Progenitor cell of endocrine pancreas (in vitro differentiated cells): Measurements from ENCODE around the gene CHN2. TPM values are rescaled to one million over a fixed set of nuclear protein-coding genes. Genes with fewer than 3 reads are reported as not detected.
A peak's percentile ranks its signal among the peaks of the same experiment; 100 is the strongest.

ENCODE experiments used
- DNase-seq: peaks from one replicate; pipeline ENCODE4 v3.0.0; 2021; ENCODE audit warnings: low spot score; ENCODE audit not compliant: unreplicated experiment
- H3K27ac Mint-ChIP-seq: 2 replicates; pipeline ENCODE4 v1.8.0; 2021; ENCODE audit warnings: mild to moderate bottlenecking, moderate library complexity, mixed read lengths
- H3K27me3 Mint-ChIP-seq: 2 replicates; pipeline ENCODE4 v1.8.0; 2021; ENCODE audit warnings: mixed read lengths
- H3K36me3 Mint-ChIP-seq: 2 replicates; pipeline ENCODE4 v1.8.0; 2022; ENCODE audit warnings: mixed read lengths; ENCODE audit not compliant: insufficient read depth
- H3K4me1 Mint-ChIP-seq: 2 replicates; pipeline ENCODE4 v1.8.0; 2021; ENCODE audit warnings: low read depth, mixed read lengths
- H3K4me3 Mint-ChIP-seq: 2 replicates; pipeline ENCODE4 v1.8.0; 2021; ENCODE audit warnings: low read depth, mild to moderate bottlenecking, moderate library complexity, mixed read lengths
- H3K9me3 Mint-ChIP-seq: 2 replicates; pipeline ENCODE4 v1.8.0; 2021; ENCODE audit warnings: low read depth, mixed read lengths
- total RNA-seq: library from RNA; stranded (reverse); gene quantifications from 2 replicates; pipeline ENCODE4 v1.2.1, GENCODE V29; 2021
- TF ChIP-seq, protein P1 (sequence below): fragments of 200-600 bp; sonication (generic); IDR thresholded peaks from one replicate; pipeline ENCODE4 v1.5.0; 2021; ENCODE audit warnings: antibody characterized with exemption, mild to moderate bottlenecking; ENCODE audit not compliant: unreplicated experiment

The CHN2 gene
- total RNA-seq, 1 donor from 2014 or later = 22.0 TPM

DNA sequence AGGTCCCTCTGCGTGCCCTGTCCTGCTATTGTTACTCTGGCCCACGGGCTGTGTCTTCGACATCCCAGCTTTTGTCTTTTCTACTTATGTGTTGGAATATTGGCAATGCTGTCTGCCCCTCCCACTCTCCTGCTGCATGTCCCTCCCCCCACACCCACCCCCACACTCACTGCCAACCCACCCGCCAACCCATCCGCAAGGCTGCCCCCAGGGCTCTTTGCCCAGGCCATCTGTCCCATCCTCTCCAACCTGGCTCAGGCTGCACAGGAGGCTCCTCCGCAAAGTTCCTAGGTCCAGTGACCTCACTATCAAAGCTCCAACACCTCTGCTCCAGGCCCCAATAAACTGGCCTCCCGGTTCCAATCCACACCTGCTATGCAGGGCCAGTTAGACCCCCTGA lies 202.0 kb downstream of the CHN2 start:
- H3K9me3 Mint-ChIP-seq = no peaks in the 10 kb centered on the region
- H3K27ac Mint-ChIP-seq = peak overlapping the region; percentile 74
- H3K36me3 Mint-ChIP-seq = peaks cover 13% of the 10 kb centered on the region
- TF ChIP-seq, protein P1, sequence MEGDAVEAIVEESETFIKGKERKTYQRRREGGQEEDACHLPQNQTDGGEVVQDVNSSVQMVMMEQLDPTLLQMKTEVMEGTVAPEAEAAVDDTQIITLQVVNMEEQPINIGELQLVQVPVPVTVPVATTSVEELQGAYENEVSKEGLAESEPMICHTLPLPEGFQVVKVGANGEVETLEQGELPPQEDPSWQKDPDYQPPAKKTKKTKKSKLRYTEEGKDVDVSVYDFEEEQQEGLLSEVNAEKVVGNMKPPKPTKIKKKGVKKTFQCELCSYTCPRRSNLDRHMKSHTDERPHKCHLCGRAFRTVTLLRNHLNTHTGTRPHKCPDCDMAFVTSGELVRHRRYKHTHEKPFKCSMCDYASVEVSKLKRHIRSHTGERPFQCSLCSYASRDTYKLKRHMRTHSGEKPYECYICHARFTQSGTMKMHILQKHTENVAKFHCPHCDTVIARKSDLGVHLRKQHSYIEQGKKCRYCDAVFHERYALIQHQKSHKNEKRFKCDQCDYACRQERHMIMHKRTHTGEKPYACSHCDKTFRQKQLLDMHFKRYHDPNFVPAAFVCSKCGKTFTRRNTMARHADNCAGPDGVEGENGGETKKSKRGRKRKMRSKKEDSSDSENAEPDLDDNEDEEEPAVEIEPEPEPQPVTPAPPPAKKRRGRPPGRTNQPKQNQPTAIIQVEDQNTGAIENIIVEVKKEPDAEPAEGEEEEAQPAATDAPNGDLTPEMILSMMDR = no peak
- DNase-seq = no peak
- peaks cover 26% of the 10 kb centered on the region for H3K4me1 Mint-ChIP-seq
- no peak overlapping the region for H3K4me3 Mint-ChIP-seq
- H3K27me3 Mint-ChIP-seq = no peaks in the 10 kb centered on the region

DNA sequence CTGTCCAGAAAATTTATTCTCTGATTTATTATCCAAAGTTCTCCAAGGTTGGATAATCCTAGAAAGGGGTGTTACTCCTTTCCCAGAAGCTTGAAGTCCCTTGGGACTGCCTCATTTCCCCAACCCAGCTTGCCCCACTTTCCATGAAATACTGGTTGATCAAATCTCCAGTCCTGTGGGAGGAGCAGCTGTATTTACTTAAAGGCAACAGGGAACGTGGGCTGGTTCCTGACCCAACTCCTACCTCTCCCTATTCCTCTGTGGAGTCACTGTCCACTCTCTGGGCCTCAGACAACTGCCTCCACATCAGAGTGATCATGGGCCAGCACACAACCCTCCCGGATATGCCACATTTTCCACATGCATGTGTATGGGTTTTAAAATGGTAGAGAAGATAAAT lies 202.8 kb downstream of the CHN2 start:
- Mint-ChIP-seq H3K36me3 (peaks cover 14% of the 10 kb centered on the region), H3K9me3 (no peaks in the 10 kb centered on the region), H3K27me3 (no peaks in the 10 kb centered on the region), H3K27ac (peak overlapping the region; percentile 17), H3K4me1 (peaks cover 27% of the 10 kb centered on the region), H3K4me3 (no peak overlapping the region)
- DNase-seq = no peak
- TF ChIP-seq, protein P1 = no peak

DNA sequence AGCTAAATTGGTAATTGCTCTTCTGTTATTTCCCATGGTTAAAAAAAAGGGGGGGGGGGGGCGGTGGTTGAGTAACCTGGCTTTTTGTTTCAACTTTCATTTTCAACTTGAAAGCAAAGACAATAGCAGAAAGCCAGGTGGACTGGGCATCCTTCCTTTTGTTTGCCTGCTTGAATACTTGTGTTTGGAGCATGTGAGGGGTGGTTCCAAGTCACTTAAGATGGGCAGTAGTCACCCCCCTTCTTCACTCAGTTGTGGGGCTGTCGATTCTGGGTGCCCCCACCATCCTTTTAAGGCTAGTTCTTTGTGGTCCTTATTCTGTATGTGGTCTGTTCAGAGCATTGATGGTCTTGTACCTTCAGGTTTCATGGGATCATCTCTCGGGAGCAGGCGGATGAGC lies 203.4 kb downstream of the CHN2 start:
- no peaks in the 10 kb centered on the region for H3K9me3 Mint-ChIP-seq
- no peak overlapping the region for H3K4me3 Mint-ChIP-seq
- H3K36me3 Mint-ChIP-seq = peaks cover 15% of the 10 kb centered on the region
- no peaks in the 10 kb centered on the region for H3K27me3 Mint-ChIP-seq
- peak overlapping the region; percentile 24 for H3K27ac Mint-ChIP-seq
- H3K4me1 Mint-ChIP-seq = peaks cover 25% of the 10 kb centered on the region
- TF ChIP-seq, protein P1 = no peak
- no peak for DNase-seq

DNA sequence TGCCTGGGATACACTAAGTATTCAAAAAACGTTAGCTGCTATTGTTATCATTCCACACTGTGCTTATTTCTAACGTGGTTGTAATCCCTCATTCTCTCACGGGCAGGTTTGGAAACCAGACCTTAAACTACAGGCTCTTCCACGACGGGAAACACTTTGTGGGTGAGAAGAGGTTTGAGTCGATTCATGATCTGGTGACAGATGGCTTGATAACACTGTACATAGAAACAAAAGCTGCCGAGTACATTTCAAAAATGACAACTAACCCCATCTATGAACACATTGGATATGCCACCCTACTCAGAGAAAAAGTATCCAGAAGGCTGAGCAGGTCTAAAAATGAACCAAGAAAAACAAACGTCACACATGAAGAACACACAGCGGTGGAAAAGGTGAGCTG lies 205.9 kb downstream of the CHN2 start:
- Mint-ChIP-seq H3K9me3 (no peaks in the 10 kb centered on the region), H3K4me1 (peaks cover 24% of the 10 kb centered on the region), H3K27ac (peak overlapping the region; percentile 33), H3K36me3 (peaks cover 15% of the 10 kb centered on the region), H3K4me3 (no peak overlapping the region), H3K27me3 (no peaks in the 10 kb centered on the region)
- TF ChIP-seq, protein P1 = no peak
- DNase-seq = no peak

DNA sequence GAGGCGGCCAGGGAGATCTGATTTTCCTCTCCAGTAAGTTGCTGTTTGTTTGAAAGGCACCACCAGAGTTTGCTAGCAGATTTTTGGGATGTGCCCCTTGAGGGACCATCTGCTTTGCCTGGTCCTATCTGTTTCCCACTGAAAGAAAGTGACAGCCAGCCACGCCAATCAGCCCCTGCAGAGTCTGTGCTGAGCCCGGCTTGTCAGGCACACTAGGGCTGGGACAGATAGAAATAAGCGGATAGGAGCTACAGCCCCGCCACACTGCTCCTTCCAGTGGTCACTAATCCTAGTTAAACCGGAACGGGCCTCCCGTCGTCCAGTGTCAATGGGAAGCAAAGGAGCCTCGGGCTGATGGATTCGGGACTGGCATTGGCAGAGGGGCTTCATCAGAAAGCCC lies 207.2 kb downstream of the CHN2 start:
- Mint-ChIP-seq H3K4me1 (peaks cover 23% of the 10 kb centered on the region), H3K27ac (no peak overlapping the region), H3K4me3 (no peak overlapping the region), H3K9me3 (no peaks in the 10 kb centered on the region), H3K36me3 (peaks cover 15% of the 10 kb centered on the region), H3K27me3 (no peaks in the 10 kb centered on the region)
- DNase-seq = no peak
- TF ChIP-seq, protein P1 = no peak
